GM18508 (cell line): Measurements from ENCODE around the gene PRDM10.
"Not testable (repeated sequence)": the region's sequence is repeated elsewhere in the genome, so short reads cannot be mapped to it uniquely, and the experiment has no call there.

Experiments used
- ATAC-seq: cut with Tn5 transposase; IDR thresholded peaks from one replicate; pipeline ENCODE4 v1.9.1; 2021; ENCODE audit warnings: moderate number of reproducible peaks; ENCODE audit not compliant: insufficient read depth, unreplicated experiment

Gene PRDM10

GRCh38 chr11:130015846-130016245 lies 13.2 kb upstream of the PRDM10 start:
- ATAC-seq, result not testable (repeated sequence)

- ATAC-seq, result no peak
These were observed 5.7 kb upstream of the PRDM10 start for GRCh38 chr11:130008326-130008725.

GRCh38 chr11:130006929-130007328 lies 4.3 kb upstream of the PRDM10 start:
- ATAC-seq, result no peak

GRCh38 chr11:130003717-130004001 lies 1.0 kb upstream of the PRDM10 start:
- peak; percentile 23 for ATAC-seq

GRCh38 chr11:130002846-130003716 lies 446 bp upstream of the PRDM10 start:
- peak; percentile 76 for ATAC-seq

- no peak for ATAC-seq
These were observed 929 bp downstream of the PRDM10 start for GRCh38 chr11:130001461-130002351.

- ATAC-seq, result no peak
These were observed 2.0 kb downstream of the PRDM10 start for GRCh38 chr11:130000552-130001176.

- ATAC-seq, result no peak
These were observed 3.2 kb downstream of the PRDM10 start for GRCh38 chr11:129999407-129999806.

- no peak for ATAC-seq
These were observed 3.7 kb downstream of the PRDM10 start for GRCh38 chr11:129998905-129999304.

GRCh38 chr11:129998107-129998506 lies 4.5 kb downstream of the PRDM10 start:
- no peak for ATAC-seq

GRCh38 chr11:129997513-129997912 lies 5.1 kb downstream of the PRDM10 start:
- ATAC-seq, result no peak

GRCh38 chr11:129996113-129996870 lies 6.3 kb downstream of the PRDM10 start:
- ATAC-seq, result no peak

- ATAC-seq, result no peak
These were observed 7.5 kb downstream of the PRDM10 start for GRCh38 chr11:129995163-129995562.

GRCh38 chr11:129992161-129992944 lies 10.3 kb downstream of the PRDM10 start:
- ATAC-seq, result no peak

GRCh38 chr11:129989149-129989813 lies 13.4 kb downstream of the PRDM10 start:
- no peak for ATAC-seq

- ATAC-seq, result no peak
These were observed 14.7 kb downstream of the PRDM10 start for GRCh38 chr11:129987950-129988349.

GRCh38 chr11:129985823-129986222 lies 16.8 kb downstream of the PRDM10 start:
- ATAC-seq, result no peak

- ATAC-seq, result no peak
These were observed 22.5 kb downstream of the PRDM10 start for GRCh38 chr11:129980086-129980485.

GRCh38 chr11:129979046-129979605 lies 23.5 kb downstream of the PRDM10 start:
- ATAC-seq, result no peak
